CD14-positive monocyte (primary cell): Measurements from ENCODE around the gene FBXL16. TPM values are rescaled to one million over a fixed set of nuclear protein-coding genes. Genes with fewer than 3 reads are reported as not detected.

Experiments used
- DNase-seq, 3 donors: peaks; one replicate each; pipeline ENCODE4 v3.0.0-alpha.2; 2011 to 2022
- H2AFZ ChIP-seq: 2 replicates; pipeline ENCODE4 v1.6.0; 2012; ENCODE audit warnings: mild to moderate bottlenecking, low read depth, low read length, inconsistent platforms; ENCODE audit not compliant: insufficient read depth, poor library complexity, severe bottlenecking
- H3K27ac ChIP-seq, 2 donors: 1 replicate in 1 of 2; 2 replicates in 1 of 2; pipeline ENCODE4 v1.5.1; 2012 to 2013; ENCODE audit warnings: low read length in 2 of 2, control low read depth in 1 of 2, inconsistent platforms in 1 of 2, low read depth in 1 of 2, mild to moderate bottlenecking in 1 of 2
- H3K27me3 ChIP-seq, 2 donors: one replicate each; pipeline versions ENCODE4 v1.6.0 to v1.6.1; 2011 to 2013; ENCODE audit warnings: low read length in 2 of 2; ENCODE audit not compliant: control insufficient read depth in 2 of 2, insufficient read depth in 2 of 2
- H3K36me3 ChIP-seq, 2 donors: replicated peaks in 1 of 2; 1 replicate in 1 of 2; 2 replicates in 1 of 2; pipeline versions ENCODE4 v1.5.1 to v1.6.1; 2012 to 2013; ENCODE audit warnings: low read length in 2 of 2, control low read depth in 1 of 2, inconsistent platforms in 1 of 2, mild to moderate bottlenecking in 1 of 2; ENCODE audit not compliant: insufficient read depth in 2 of 2, control insufficient read depth in 1 of 2
- H3K4me1 ChIP-seq, 2 donors: 1 replicate in 1 of 2; 2 replicates in 1 of 2; pipeline versions ENCODE4 v1.5.1 to v1.6.1; 2012 to 2013; ENCODE audit warnings: low read length in 2 of 2, control low read depth in 1 of 2, inconsistent platforms in 1 of 2, mild to moderate bottlenecking in 1 of 2, moderate library complexity in 1 of 2; ENCODE audit not compliant: insufficient read depth in 2 of 2, control insufficient read depth in 1 of 2
- H3K4me2 ChIP-seq: replicated peaks from 2 replicates; pipeline ENCODE3; 2012; ENCODE audit warnings: low read length, moderate library complexity, mild to moderate bottlenecking; ENCODE audit not compliant: poor library complexity, severe bottlenecking; ENCODE audit errors: extremely low read depth
- H3K4me3 ChIP-seq, 3 experiments: fragments of 200-600 bp in 1 of 3; sonication (generic) in 1 of 3; replicated peaks in 1 of 3; 1 replicate in 2 of 3; 2 replicates in 1 of 3; pipeline ENCODE4 v1.5.1; 2011 to 2013; ENCODE audit warnings: low read length in 3 of 3, mild to moderate bottlenecking in 3 of 3, control low read depth in 2 of 3, low read depth in 2 of 3, inconsistent platforms in 1 of 3, moderate library complexity in 1 of 3
- H3K79me2 ChIP-seq: 2 replicates; pipeline ENCODE4 v1.6.0; 2012; ENCODE audit warnings: mild to moderate bottlenecking, control low read depth, inconsistent platforms, low read length, moderate library complexity; ENCODE audit not compliant: insufficient read depth
- H3K9ac ChIP-seq: 2 replicates; pipeline ENCODE4 v1.6.0; 2017; ENCODE audit warnings: low read length, mild to moderate bottlenecking; ENCODE audit not compliant: insufficient read depth, poor library complexity, severe bottlenecking
- H3K9me3 ChIP-seq, 2 donors: replicated peaks in 1 of 2; 1 replicate in 1 of 2; 2 replicates in 1 of 2; pipeline versions ENCODE4 v1.5.1 to v1.6.1; 2012 to 2013; ENCODE audit warnings: low read length in 2 of 2, control low read depth in 1 of 2; ENCODE audit not compliant: control insufficient read depth in 1 of 2, insufficient read depth in 1 of 2
- H4K20me1 ChIP-seq: 2 replicates; pipeline ENCODE4 v1.6.0; 2012; ENCODE audit warnings: mild to moderate bottlenecking, low read length, control low read depth, moderate library complexity; ENCODE audit not compliant: insufficient read depth
- H3K27ac Mint-ChIP-seq, 7 donors: one replicate each; pipeline ENCODE4 v1.8.0; 2020; ENCODE audit warnings: mild to moderate bottlenecking in 7 of 7, mixed read lengths in 7 of 7, moderate library complexity in 6 of 7, inconsistent platforms in 2 of 7
- H3K27me3 Mint-ChIP-seq, 3 donors: one replicate each; pipeline ENCODE4 v1.8.0; 2021 to 2022; ENCODE audit warnings: low read depth in 3 of 3, mild to moderate bottlenecking in 3 of 3, mixed read lengths in 3 of 3, moderate library complexity in 3 of 3, inconsistent platforms in 1 of 3
- H3K36me3 Mint-ChIP-seq, 2 donors: one replicate each; pipeline ENCODE4 v1.8.0; 2020; ENCODE audit warnings: mixed read lengths in 2 of 2, inconsistent platforms in 1 of 2, mild to moderate bottlenecking in 1 of 2
- H3K4me1 Mint-ChIP-seq: one replicate; pipeline ENCODE4 v1.8.0; 2020; ENCODE audit warnings: mild to moderate bottlenecking, mixed read lengths
- H3K4me3 Mint-ChIP-seq, 2 donors: one replicate each; pipeline ENCODE4 v1.8.0; 2020; ENCODE audit warnings: mild to moderate bottlenecking in 2 of 2, mixed read lengths in 2 of 2, moderate library complexity in 1 of 2
- H3K9me3 Mint-ChIP-seq, 7 donors: one replicate each; pipeline ENCODE4 v1.8.0; 2020 to 2022; ENCODE audit warnings: mixed read lengths in 7 of 7, mild to moderate bottlenecking in 6 of 7, moderate library complexity in 6 of 7, inconsistent platforms in 2 of 7
- WGBS: methylation state at CpG from one replicate; pipeline ENCODE4 v1.1.5; 2013; ENCODE audit warnings: missing lambda C conversion rate; ENCODE audit not compliant: insufficient coverage; 5-methylcytosine and 5-hydroxymethylcytosine counted together
- intact Hi-C, 2 donors: fragments of 100-400 bp; cut with micrococcal nuclease; formaldehyde crosslinking; loops; one replicate each; pipeline versions ENCODE4 v1.15.0 to v1.15.1; 2023
- polyA plus RNA-seq, 3 donors: library from polyadenylated mRNA; depleted of rRNA in 1 of 3; unstranded in 2 of 3; stranded (reverse) in 1 of 3; fragments of 300-500 nt in 2 of 3; fragments of >200 nt in 1 of 3; fragmentation: Illumina TruSeq in 2 of 3; gene quantifications; 1 replicate in 2 of 3; 2 replicates in 1 of 3; pipeline ENCODE4 v1.2.3, GENCODE V29; 2012 to 2021
- TF ChIP-seq, protein P1 (sequence below): fragments of 200-600 bp; IDR thresholded peaks from one replicate; pipeline ENCODE4 v1.8.0; 2022; ENCODE audit warnings: antibody characterized with exemption, mild to moderate bottlenecking

The FBXL16 gene
- polyA plus RNA-seq, 3 donors, result 0.28 to 1.0 (median 0.49) TPM

DNA sequence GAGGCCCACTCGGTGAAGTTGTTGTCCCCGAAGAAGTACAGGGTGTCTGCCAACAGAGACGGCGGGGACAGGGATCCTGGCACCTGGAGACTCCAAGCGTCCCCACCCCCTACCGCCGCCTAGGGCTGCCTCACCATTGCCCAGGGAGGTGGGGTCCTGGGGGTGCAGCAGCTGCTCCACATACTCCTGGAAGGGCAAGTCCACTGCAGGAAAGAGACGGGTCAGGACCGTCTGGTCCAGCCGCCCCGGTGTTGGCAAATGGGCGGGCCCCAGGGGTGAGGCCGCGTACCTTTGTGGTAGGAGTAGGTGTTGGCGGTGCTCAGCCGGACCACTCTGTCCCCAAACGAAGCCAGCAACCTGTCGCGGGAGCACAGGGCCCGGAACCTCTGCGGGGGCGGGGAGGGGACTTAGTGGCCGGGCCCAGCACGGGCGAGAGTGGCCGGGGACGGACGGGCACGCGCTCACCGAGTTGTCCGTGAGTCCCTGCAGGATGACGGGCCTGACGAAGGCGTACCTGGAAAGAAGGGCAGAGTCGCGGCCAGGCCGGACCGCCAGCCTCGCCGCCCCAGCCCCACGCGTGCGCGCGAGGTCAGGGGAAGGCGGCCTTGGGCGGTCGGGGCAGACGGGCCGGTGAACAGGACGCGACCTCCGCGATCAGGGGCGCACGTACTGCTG, 22.1 kb downstream of the FBXL16 start:
- DNase-seq, result no peak
- Mint-ChIP-seq H3K36me3 (peaks cover 26 to 39% of the 10 kb centered on the region in 2 donors), H3K4me1 (peaks cover 26% of the 10 kb centered on the region), H3K27ac (peak overlapping the region in 6 of 7 donors; percentile 35 to 83 (median 56)), H3K4me3 (peak overlapping the region; percentile 66 to 78), H3K27me3 (peaks cover 0 to 2% (median 1%) of the 10 kb centered on the region in 3 donors), H3K9me3 (no peaks in the 10 kb centered on the region)
- peak overlapping the region; percentile 76 for H2AFZ ChIP-seq
- H4K20me1 ChIP-seq, result peaks cover 32% of the 10 kb centered on the region
- H3K36me3 ChIP-seq, result peaks cover 20 to 21% of the 10 kb centered on the region in 2 donors
- TF ChIP-seq, protein P1, sequence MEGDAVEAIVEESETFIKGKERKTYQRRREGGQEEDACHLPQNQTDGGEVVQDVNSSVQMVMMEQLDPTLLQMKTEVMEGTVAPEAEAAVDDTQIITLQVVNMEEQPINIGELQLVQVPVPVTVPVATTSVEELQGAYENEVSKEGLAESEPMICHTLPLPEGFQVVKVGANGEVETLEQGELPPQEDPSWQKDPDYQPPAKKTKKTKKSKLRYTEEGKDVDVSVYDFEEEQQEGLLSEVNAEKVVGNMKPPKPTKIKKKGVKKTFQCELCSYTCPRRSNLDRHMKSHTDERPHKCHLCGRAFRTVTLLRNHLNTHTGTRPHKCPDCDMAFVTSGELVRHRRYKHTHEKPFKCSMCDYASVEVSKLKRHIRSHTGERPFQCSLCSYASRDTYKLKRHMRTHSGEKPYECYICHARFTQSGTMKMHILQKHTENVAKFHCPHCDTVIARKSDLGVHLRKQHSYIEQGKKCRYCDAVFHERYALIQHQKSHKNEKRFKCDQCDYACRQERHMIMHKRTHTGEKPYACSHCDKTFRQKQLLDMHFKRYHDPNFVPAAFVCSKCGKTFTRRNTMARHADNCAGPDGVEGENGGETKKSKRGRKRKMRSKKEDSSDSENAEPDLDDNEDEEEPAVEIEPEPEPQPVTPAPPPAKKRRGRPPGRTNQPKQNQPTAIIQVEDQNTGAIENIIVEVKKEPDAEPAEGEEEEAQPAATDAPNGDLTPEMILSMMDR, result no peak
- intact Hi-C loops, result loop anchor here (5.0 kb wide), 2 partner anchors 46 to 96 kb away; partner anchors contain the start of gene METTL26 (in 1 of the 2)
- no peaks in the 10 kb centered on the region for H3K27me3 ChIP-seq
- H3K4me1 ChIP-seq, result peaks cover 38 to 64% of the 10 kb centered on the region in 2 donors
- H3K9me3 ChIP-seq, result no peaks in the 10 kb centered on the region
- H3K4me2 ChIP-seq, result peak overlapping the region; percentile 86
- peaks cover 33% of the 10 kb centered on the region for H3K79me2 ChIP-seq
- H3K9ac ChIP-seq, result peak overlapping the region; percentile 57
- peak overlapping the region; percentile 32 to 78 (median 36) for H3K4me3 ChIP-seq
- 20% methylated on average over 52 of the region's 57 CpGs for WGBS
- H3K27ac ChIP-seq, result peak overlapping the region in 1 of 2 donors; percentile 64

DNA sequence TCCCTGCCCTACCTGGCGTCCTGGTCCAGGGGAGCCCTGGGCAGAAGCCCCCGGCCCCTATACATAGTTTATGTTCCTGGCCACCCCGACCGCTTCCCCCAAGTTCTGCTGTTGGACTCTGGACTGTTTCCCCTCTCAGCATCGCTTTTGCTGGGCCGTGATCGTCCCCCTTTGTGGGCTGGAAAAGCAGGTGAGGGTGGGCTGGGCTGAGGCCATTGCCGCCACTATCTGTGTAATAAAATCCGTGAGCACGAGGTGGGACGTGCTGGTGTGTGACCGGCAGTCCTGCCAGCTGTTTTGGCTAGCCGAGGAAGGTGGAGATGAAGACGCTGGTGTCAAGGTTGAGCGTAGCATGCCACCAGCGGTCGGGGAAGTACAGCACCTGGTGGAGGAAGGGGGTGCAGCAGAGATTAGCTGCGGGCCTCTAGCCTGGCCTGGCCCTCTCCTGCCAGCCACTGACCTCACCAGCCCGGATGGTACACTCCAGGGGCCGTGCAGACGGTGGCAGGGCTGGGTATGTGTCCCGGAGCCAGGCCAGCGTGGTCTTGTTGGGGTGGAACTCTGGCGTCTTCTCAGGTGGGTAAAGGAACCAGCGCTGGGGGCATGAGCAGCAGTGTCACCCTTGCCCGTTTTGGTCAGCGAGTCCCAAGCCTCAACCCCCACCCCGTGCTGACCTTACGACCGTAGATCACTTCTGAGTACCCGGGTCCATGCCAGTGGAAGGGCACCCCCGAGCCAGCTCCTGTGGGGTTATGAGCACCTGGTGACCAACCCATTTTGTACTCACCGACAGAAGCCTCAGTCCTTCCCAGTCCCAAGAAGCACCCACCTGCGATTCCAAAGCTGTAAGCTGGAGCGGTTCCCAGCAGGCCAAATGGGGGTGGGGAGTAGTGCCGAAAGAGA, 22.9 kb downstream of the FBXL16 start:
- intact Hi-C loops, result loop anchor here (5.0 kb wide), 2 partner anchors 45 to 95 kb away; partner anchors contain the start of gene METTL26 (in 1 of the 2)
- 94% methylated on average over 31 of the region's 36 CpGs for WGBS
- peaks cover 33% of the 10 kb centered on the region for H3K79me2 ChIP-seq
- peaks cover 0 to 6% (median 2%) of the 10 kb centered on the region in 3 donors for H3K27me3 Mint-ChIP-seq
- peak overlapping the region in 3 of 7 donors; percentile 48 to 83 (median 81) for H3K27ac Mint-ChIP-seq
- peaks cover 32% of the 10 kb centered on the region for H4K20me1 ChIP-seq
- peak overlapping the region in 1 of 3 experiments; percentile 78 for H3K4me3 ChIP-seq
- TF ChIP-seq, protein P1, result no peak
- peaks cover 20 to 21% of the 10 kb centered on the region in 2 donors for H3K36me3 ChIP-seq
- peaks cover 25 to 37% of the 10 kb centered on the region in 2 donors for H3K36me3 Mint-ChIP-seq
- H3K4me2 ChIP-seq, result peak overlapping the region; percentile 86
- H3K4me1 Mint-ChIP-seq, result peaks cover 26% of the 10 kb centered on the region
- DNase-seq, result no peak
- no peaks in the 10 kb centered on the region for H3K9me3 ChIP-seq
- peak overlapping the region; percentile 66 to 78 for H3K4me3 Mint-ChIP-seq
- H3K4me1 ChIP-seq, result peaks cover 38 to 63% of the 10 kb centered on the region in 2 donors
- no peaks in the 10 kb centered on the region for H3K27me3 ChIP-seq
- no peaks in the 10 kb centered on the region for H3K9me3 Mint-ChIP-seq
- H2AFZ ChIP-seq, result no peak overlapping the region
- H3K27ac ChIP-seq, result peak overlapping the region in 1 of 2 donors; percentile 64
- no peak overlapping the region for H3K9ac ChIP-seq
